ENCODE measurements around the gene INO80C.
"Not testable (repeated sequence)": the region's sequence is repeated elsewhere in the genome, so short reads cannot be mapped to it uniquely, and the experiment has no call there.

Gene INO80C

DNA sequence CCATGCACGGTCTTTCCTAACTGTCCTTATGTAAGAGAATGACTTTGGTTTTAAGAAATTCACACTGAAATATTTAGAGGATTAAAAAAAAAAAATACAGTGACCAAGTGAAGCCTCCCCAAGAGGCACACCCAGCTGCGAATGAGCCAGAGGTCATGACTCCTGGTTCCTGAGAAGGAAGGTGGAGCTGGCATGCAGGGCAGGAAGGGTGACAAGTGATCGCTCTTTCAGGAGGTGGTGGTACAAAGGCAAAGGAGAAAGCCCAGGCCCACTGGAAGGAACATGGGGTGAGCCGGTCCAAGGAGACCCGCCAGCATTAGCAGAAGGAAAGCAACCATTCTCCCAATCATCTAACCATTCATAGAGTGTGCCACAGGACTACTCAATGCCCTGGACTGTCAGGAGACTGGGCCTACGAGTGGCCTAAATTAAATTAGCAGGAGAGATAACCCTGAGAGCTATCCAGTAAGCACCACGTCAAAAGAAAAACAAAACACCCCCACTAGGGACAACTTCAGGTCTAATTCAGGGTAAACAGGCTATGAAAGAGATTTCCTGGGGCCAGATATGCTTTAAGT lies 7.8 kb downstream of the INO80C start:
- DNase-seq: no peak

GRCh38 chr18:35489281-35489680 lies 8.5 kb downstream of the INO80C start:
- DNase-seq: not testable (repeated sequence)

DNA sequence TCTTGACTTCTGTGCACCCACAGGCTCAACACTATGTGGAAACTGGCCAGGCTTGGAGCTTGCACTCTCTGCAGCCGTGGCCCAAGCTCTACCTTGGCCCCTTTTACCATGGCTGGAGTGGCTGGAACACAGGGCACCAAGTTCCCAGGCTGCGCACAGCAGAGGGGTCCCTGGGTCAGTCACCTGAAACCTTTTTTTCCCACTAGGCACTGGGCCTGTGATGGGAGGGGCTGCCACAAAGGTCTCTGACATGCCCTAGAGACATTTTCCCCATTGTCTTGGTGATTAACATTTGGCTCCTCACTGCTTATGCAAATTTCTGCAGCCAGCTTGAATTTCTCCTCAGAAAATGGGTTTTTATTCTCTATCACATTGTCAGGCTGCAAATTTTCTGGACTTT lies 9.4 kb downstream of the INO80C start:
- not testable (repeated sequence) for DNase-seq

DNA sequence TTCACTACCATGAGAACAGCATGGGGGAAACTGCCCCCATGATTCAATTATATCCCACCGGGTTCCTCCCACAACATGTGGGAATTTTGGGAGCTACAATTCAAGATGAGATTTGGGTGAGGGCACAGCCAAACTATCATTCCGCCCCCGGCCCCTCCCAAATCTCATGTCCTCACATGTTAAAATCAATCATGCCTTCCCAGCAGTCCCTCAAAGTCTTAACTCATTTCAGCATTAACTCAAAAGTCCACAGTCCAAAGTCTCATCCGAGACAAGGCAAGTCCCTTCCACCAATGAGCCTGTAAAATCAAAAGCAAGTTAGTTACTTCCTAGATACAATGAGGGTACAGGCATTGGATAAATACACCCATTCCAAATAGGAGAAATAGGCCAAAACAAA lies 10.2 kb downstream of the INO80C start:
- DNase-seq: not testable (repeated sequence)

- DNase-seq: no peak
Observed at GRCh38 chr18:35485852-35486251, 11.9 kb downstream of the INO80C start.

DNA sequence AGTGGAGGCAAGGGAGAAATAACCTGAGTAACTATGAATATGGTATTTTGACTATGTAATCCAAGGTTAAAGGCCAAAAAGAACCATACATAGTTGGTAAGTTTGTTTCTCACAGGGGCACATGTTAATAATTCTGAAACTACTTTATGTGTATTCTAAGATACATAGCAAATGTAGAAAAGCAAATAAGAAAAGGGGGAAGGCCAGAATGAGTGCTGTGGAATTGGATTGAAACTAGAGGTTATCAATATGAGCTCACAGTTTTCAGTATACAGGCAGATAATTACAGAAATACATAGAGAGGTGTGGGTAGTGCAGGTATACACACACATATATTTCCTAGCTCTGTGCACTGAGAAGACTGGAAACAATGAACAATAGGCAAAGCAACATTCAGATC lies 13.7 kb downstream of the INO80C start:
- no peak for DNase-seq

DNA sequence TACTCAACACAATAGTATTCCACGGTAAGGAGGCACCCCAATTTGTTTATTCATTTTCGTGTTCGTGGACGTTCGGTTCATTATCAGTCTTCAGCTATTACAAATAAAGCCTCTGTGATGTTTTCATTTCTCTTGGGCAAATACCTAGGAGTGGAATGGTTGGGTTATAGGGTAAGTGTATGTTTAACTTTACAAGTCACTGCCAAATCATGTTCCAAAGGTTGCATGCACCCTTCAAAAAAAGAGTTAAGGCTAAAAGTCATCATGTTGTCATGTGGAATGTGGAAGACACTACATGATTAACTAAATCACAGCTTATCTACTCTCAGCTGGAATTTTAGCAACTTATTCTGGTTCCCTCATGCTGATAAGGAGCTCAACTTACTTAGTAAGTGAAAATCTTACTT lies 15.8 kb downstream of the INO80C start:
- DNase-seq: no peak

DNA sequence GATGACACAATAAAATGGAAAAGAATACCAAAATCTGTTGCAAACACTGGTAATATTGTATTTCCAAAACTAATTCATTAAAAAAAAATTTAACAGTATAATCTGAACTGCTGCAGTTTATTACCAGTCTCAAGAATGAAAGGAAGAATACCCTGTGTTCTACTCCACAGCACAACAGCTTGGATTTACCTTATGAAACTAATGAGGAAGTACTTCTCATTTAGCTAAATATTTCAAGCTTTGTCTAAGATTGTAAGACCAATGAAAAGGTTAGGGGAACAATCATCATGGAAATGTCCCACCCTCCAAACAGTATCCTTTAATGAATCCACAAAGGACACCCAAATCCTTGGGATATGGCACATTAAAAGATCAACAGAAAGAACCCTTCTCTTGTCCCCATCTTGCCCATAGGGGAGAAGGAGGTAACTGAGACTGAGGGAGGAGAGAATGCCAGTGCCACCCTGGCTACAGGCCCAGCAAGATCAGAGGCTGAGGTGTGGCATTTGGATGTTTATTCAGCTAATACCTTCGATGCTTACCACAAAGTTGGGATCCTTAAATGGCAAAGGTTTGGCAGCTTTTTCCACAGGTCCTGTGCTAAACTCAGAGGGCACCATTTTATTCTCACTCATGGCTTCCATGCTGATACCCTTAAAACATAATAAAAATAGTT lies 17.7 kb downstream of the INO80C start:
- DNase-seq: no peak

- DNase-seq: peak in 19 of 56 donors; percentile 3 to 65 (median 26)
Observed at GRCh38 chr18:35478520-35479435, 19.0 kb downstream of the INO80C start.

DNA sequence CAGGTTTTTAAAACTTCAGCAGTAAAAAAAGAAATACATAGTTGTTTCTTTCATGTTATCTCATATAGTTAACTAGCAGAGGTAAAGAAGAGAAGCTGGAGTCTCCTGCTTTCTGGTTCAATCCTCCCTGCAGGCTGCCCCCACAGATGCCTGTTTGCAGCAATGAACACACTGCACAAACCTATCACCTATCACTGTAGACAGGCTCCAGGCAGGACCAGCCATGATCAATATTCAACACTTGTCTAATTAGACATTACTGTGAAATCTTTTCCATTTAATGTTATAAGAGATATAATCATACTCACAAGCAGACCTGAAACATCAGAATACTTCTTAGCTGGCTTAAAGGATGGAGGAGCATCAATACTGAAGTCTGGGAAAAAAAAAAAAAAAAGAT lies 19.8 kb downstream of the INO80C start:
- DNase-seq: no peak

GRCh38 chr18:35477497-35477896 lies 20.3 kb downstream of the INO80C start:
- DNase-seq: no peak

DNA sequence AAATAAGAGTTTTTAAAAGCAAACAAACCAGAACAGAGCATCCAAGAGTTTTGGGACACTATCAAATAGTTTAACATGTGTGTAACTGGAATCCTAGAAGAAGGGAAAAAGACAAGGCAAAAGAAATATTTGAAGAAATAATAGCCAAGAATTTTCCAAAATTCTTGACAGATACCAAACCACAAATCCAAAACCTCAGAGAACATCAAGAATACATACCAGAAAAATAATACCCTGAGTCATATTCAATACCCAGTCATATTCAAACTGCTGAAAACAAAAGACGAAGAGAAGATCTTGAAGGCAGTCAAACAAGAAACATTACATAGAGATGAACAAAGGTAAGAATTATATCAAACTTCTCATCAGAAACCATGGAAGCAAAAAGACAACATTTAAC lies 22.9 kb downstream of the INO80C start:
- DNase-seq: no peak

- DNase-seq: no peak
Observed at GRCh38 chr18:35473562-35473961, 24.2 kb downstream of the INO80C start.

DNA sequence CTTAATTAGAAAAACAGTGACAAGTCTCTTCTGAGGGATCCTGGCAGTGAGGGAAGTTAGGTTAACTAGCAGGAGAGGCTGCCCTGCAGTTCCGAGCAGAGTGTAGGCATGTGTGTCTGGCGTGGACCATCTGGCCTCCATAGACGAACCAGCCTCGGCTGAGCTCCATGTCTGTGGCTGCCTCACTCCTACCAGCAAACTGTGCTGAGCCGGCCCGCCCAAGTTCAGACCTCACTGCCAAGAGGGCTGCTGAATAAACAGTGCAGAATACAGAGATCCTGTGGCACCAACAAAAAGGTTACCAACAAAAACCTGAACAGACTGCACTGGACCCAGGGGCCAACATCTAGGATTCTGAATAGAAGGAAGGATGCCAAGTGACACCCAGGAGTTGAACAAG lies 27.3 kb downstream of the INO80C start:
- DNase-seq: peak in 14 of 56 donors; percentile 2 to 29 (median 17)

GRCh38 chr18:35469725-35470124 lies 28.0 kb downstream of the INO80C start:
- DNase-seq: no peak

DNA sequence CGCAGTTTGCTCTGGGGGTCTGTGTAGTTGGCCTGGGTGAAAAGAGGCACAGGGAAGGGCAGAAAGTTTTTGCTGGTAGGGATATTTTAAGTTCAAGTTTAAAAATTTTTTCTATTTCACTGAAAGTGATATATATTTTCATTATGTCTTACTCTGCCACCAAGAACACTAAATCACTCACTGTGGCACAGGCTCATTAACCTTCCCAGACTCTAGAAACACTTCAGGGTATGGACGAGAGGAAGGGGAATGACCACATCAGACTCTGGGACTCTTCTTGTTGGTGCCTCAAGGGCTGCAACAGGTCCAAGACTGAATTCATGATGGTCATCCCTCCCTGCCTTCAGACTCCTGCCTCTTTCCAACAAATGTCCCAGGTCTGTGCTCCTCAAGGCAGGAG lies 29.0 kb downstream of the INO80C start:
- DNase-seq: no peak

GRCh38 chr18:35467624-35468016 lies 30.1 kb downstream of the INO80C start:
- no peak for DNase-seq

GRCh38 chr18:35466815-35467623 lies 30.7 kb downstream of the INO80C start:
- DNase-seq: no peak

- DNase-seq: no peak
Observed at GRCh38 chr18:35466334-35466733, 31.4 kb downstream of the INO80C start.

- DNase-seq: no peak
Observed at GRCh38 chr18:35465329-35465728, 32.4 kb downstream of the INO80C start.

DNA sequence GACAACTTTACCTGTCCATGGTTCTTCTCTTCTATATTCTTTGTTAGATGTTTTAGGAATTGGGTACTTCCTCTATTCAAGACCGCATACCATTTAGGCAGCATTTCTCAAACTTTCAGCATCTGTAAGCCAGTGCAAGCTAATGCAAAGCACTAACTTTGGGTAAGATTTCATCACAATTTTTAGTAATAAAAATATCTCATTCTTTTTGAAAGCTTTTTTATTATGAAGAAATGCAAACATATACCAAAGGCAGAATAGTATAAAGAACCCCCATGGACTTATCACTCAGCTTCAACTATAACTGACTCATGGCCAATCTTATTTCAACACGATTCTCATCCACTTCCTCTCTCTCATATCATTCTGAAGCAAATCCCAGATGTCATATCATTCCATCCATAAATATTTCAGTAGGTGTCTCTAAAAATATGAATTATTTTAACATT lies 32.9 kb downstream of the INO80C start:
- DNase-seq: no peak

Measured in nucleus accumbens (tissue), 56 donors.